HepG2 (cell line): Measurements from ENCODE around the gene CDKN1A. TPM values are rescaled to one million over a fixed set of nuclear protein-coding genes. Genes with fewer than 3 reads are reported as not detected.

Experiments used
- ATF5 ChIP-seq: sonication (generic); formaldehyde crosslinking; IDR thresholded peaks from 2 replicates; pipeline ENCODE4 v1.4.0; 2020; ENCODE audit warnings: mild to moderate bottlenecking, low read depth, missing genetic modification reagents
- E2F1 ChIP-seq: sonication (generic); formaldehyde crosslinking; IDR thresholded peaks from 2 replicates; pipeline ENCODE4 v1.5.0; 2020; ENCODE audit warnings: missing genetic modification reagents
- ESRRA ChIP-seq: sonication (generic); formaldehyde crosslinking; IDR thresholded peaks from 2 replicates; pipeline ENCODE4 v1.5.1; 2020; ENCODE audit warnings: mild to moderate bottlenecking, low read depth, missing genetic modification reagents
- GATA4 ChIP-seq: sonication (generic); IDR thresholded peaks from 2 replicates; pipeline ENCODE4 v1.6.1; 2016; ENCODE audit warnings: antibody characterized with exemption, low read depth, borderline replicate concordance
- MED13 ChIP-seq: sonication (generic); formaldehyde crosslinking; IDR thresholded peaks from 2 replicates; pipeline ENCODE4 v1.5.0; 2020; ENCODE audit warnings: missing genetic modification reagents
- MIXL1 ChIP-seq: IDR thresholded peaks from 2 replicates; pipeline ENCODE4 v1.6.1; 2016
- MTERF4 ChIP-seq: sonication (generic); formaldehyde crosslinking; IDR thresholded peaks from 2 replicates; pipeline ENCODE4 v1.8.0; 2023; ENCODE audit warnings: mild to moderate bottlenecking, missing genetic modification reagents
- NFE2L2 ChIP-seq: fragments of 150-350 bp; IDR thresholded peaks from 2 replicates; pipeline ENCODE4 v1.6.1; 2014; ENCODE audit warnings: low read length
- SP1 ChIP-seq, 2 experiments: fragments of 450-650 bp in 1 of 2; sonication (generic) in 1 of 2; formaldehyde crosslinking in 1 of 2; IDR thresholded peaks; 2 replicates each; pipeline versions ENCODE4 v1.4.0 to v1.6.1; 2016 to 2020; ENCODE audit warnings: missing genetic modification reagents in 1 of 2
- SRSF9 ChIP-seq: fragments of 200-400 bp; formaldehyde crosslinking; IDR thresholded peaks from 2 replicates; pipeline ENCODE4 v1.6.1; 2018; ENCODE audit warnings: borderline replicate concordance, mild to moderate bottlenecking, low read depth, low read length; ENCODE audit not compliant: insufficient read depth, poor library complexity, severe bottlenecking
- TAF1 ChIP-seq: sonication (generic); formaldehyde crosslinking; IDR thresholded peaks from 2 replicates; pipeline ENCODE4 v1.4.0; 2020; ENCODE audit warnings: missing genetic modification reagents
- TBX2 ChIP-seq: sonication (generic); formaldehyde crosslinking; IDR thresholded peaks from 2 replicates; pipeline ENCODE4 v1.5.0; 2020; ENCODE audit warnings: missing genetic modification reagents, mild to moderate bottlenecking, borderline replicate concordance
- TP53 ChIP-seq: sonication (generic); formaldehyde crosslinking; conservative IDR thresholded peaks from 2 replicates; pipeline ENCODE4 v1.4.0; 2020; ENCODE audit warnings: missing genetic modification reagents
- TSC22D2 ChIP-seq: sonication (generic); formaldehyde crosslinking; IDR thresholded peaks from 2 replicates; pipeline ENCODE4 v1.5.1; 2020; ENCODE audit warnings: missing genetic modification reagents, mild to moderate bottlenecking, borderline replicate concordance
- YEATS2 ChIP-seq: sonication (generic); formaldehyde crosslinking; IDR thresholded peaks from 2 replicates; pipeline ENCODE4 v1.4.0; 2020; ENCODE audit warnings: missing genetic modification reagents, borderline replicate concordance
- ZBTB33 ChIP-seq: sonication (generic); formaldehyde crosslinking; IDR thresholded peaks from 2 replicates; pipeline ENCODE4 v1.4.0; 2020; ENCODE audit warnings: missing genetic modification reagents
- ZFP1 ChIP-seq: IDR thresholded peaks from 2 replicates; pipeline ENCODE4 v1.6.1; 2016
- ZMYM4 ChIP-seq: sonication (generic); formaldehyde crosslinking; IDR thresholded peaks from 2 replicates; pipeline ENCODE4 v1.8.1; 2023; ENCODE audit warnings: mild to moderate bottlenecking, missing genetic modification reagents
- ZNF232 ChIP-seq: sonication (generic); formaldehyde crosslinking; IDR thresholded peaks from 2 replicates; pipeline ENCODE4 v1.4.0; 2020; ENCODE audit warnings: missing genetic modification reagents, borderline replicate concordance
- ZNF543 ChIP-seq: sonication (generic); formaldehyde crosslinking; IDR thresholded peaks from 2 replicates; pipeline ENCODE4 v1.4.0; 2020; ENCODE audit warnings: mild to moderate bottlenecking, missing genetic modification reagents
- ZNF569 ChIP-seq: sonication (generic); formaldehyde crosslinking; IDR thresholded peaks from 2 replicates; pipeline ENCODE4 v1.5.0; 2020; ENCODE audit warnings: mild to moderate bottlenecking, missing genetic modification reagents, moderate library complexity, borderline replicate concordance
- ZNF580 ChIP-seq: IDR thresholded peaks from 2 replicates; pipeline ENCODE4 v1.6.1; 2016; ENCODE audit warnings: low read depth, borderline replicate concordance
- ZNF747 ChIP-seq: sonication (generic); formaldehyde crosslinking; IDR thresholded peaks from 2 replicates; pipeline ENCODE4 v1.8.1; 2023; ENCODE audit warnings: missing genetic modification reagents, mild to moderate bottlenecking, borderline replicate concordance
- ZNF761 ChIP-seq: sonication (generic); formaldehyde crosslinking; conservative IDR thresholded peaks from 2 replicates; pipeline ENCODE4 v1.4.0; 2020; ENCODE audit warnings: mild to moderate bottlenecking, missing genetic modification reagents
- ZSCAN25 ChIP-seq: sonication (generic); formaldehyde crosslinking; IDR thresholded peaks from 2 replicates; pipeline ENCODE4 v1.8.0; 2022; ENCODE audit warnings: mild to moderate bottlenecking, missing genetic modification reagents
- polyA plus RNA-seq, 8 experiments: library from polyadenylated mRNA; depleted of rRNA in 3 of 8; stranded (reverse) in 7 of 8; unstranded in 1 of 8; fragments of >200 nt; fragmentation: Illumina TruSeq in 4 of 8; extraction: Trizol in 4 of 8; gene quantifications; 2 replicates each; pipeline versions ENCODE4 v1.2.1 to v1.2.3, GENCODE V29; 2011 to 2016; ENCODE audit warnings: low read depth in 4 of 8, missing spikeins in 1 of 8, mixed read lengths in 1 of 8; ENCODE audit not compliant: insufficient read depth in 1 of 8
- total RNA-seq, 5 experiments: library from RNA; depleted of rRNA; stranded (reverse); fragments of >200 nt; fragmentation: Illumina TruSeq; extraction: Trizol; gene quantifications; 2 replicates each; pipeline ENCODE4 v1.2.3, GENCODE V29; 2016; ENCODE audit warnings: low read depth in 1 of 5

Gene CDKN1A
- total and polyA plus RNA-seq, 2 of the 13 experiments (the other 11 are each of a cell fraction or from before 2014, with no cell fraction given) = 60.7 to 92.1 TPM

- peak; percentile 36; the same call in 1 of the 2 replicates for TF ChIP-seq TBX2 (CRISPR knock-in tag)
- TF ChIP-seq ZFP1 (CRISPR knock-in tag) = no peak
- no peak for TF ChIP-seq ZBTB33 (CRISPR knock-in tag)
- no peak for TF ChIP-seq SRSF9
- peak; percentile 44; the same call in 1 of the 2 replicates for TF ChIP-seq MTERF4 (CRISPR knock-in tag)
- no peak for TF ChIP-seq TP53 (CRISPR knock-in tag)
- peak; percentile 10 for TF ChIP-seq ZMYM4 (CRISPR knock-in tag)
- TF ChIP-seq TAF1 (CRISPR knock-in tag) = peak; percentile 49; the same call in 1 of the 2 replicates
- no peak for TF ChIP-seq ZNF761 (CRISPR knock-in tag)
- no peak for TF ChIP-seq GATA4
- TF ChIP-seq NFE2L2 = no peak
- no peak for TF ChIP-seq SP1 (IDR thresholded peaks at IDR 0.05)
- TF ChIP-seq SP1 (CRISPR knock-in tag; IDR thresholded peaks at IDR 0.05) = peak; percentile 37; the same call in 1 of the 2 replicates
- no peak for TF ChIP-seq ZSCAN25 (CRISPR knock-in tag)
- 0 out of 2 replicates have a peak, but pooled peaks have one; percentile 17 for TF ChIP-seq TSC22D2 (CRISPR knock-in tag)
- TF ChIP-seq ZNF569 (CRISPR knock-in tag) = no peak
- TF ChIP-seq ZNF747 (CRISPR knock-in tag) = no peak
- TF ChIP-seq MIXL1 (CRISPR knock-in tag) = no peak
- peak; percentile 71; the same call in 1 of the 2 replicates for TF ChIP-seq ZNF543 (CRISPR knock-in tag)
- TF ChIP-seq MED13 (CRISPR knock-in tag) = no peak
- peak; percentile 47; the same call in 1 of the 2 replicates for TF ChIP-seq ZNF580 (CRISPR knock-in tag)
- peak; percentile 29; the same call in 1 of the 2 replicates for TF ChIP-seq YEATS2 (CRISPR knock-in tag)
- no peak for TF ChIP-seq ATF5 (CRISPR knock-in tag)
- TF ChIP-seq E2F1 (CRISPR knock-in tag) = no peak
- no peak for TF ChIP-seq ZNF232 (CRISPR knock-in tag)
- TF ChIP-seq ESRRA (CRISPR knock-in tag) = no peak
These were observed 35.3 kb upstream of the CDKN1A start (continued) for GRCh38 chr6:36642913-36643817.
